GM15510 (cell line): Measurements from ENCODE around the gene DOCK1.

Experiments used
- POLR2A ChIP-seq: IDR thresholded peaks from 3 replicates; pipeline ENCODE4 v1.6.1; 2011; ENCODE audit warnings: borderline replicate concordance; ENCODE audit not compliant: insufficient read length; ENCODE audit errors: extremely low read depth

The DOCK1 gene

DNA sequence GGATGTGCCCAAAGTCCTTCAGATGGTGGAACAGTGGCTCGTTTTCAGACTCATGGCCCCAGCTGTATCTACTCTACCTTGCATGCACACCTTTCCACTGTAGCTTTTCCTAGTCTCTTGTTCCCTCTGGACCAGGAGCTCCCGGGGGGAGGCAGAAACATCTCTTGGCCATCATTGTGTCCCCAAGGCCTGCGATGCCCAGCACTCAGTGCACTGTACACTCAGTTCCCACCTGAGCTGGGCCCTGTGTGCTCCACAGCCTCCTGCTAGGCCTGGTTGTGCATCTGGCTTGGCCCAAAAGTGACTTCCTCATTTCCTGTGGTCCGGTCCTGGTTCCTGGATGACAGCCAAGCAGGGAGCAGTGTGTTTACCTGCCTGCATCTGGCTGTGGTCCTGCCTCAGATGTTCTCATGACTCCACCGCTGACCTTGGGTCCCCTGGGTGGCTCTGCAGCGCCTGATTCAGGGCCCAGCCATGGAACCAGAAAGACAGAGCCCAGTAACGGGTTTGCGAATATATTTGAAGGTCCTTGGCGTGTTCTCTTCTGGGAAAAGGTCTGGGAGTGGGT, 9.9 kb upstream of the DOCK1 start:
- TF ChIP-seq POLR2A = no peak

DNA sequence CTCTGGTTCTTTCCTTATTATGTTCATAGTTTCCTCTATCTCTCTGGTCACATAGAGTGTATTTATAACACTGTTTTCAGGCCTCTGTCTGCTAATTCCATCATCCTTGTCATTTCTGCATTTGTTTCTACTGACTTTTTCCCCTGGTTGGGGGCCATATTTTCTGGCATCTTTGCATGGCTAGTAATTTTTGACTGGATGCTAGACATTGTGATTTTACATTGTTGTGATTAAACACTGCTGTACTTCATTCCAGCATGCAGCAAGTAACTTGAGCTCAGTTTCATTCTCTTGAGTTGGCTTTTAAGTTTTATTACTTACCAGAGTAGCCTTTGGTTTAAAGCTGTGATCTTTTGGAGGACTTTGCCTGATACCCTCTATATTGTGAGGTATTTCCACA, 6.8 kb upstream of the DOCK1 start:
- TF ChIP-seq POLR2A = no peak

- TF ChIP-seq POLR2A = no peak
These were observed 3.1 kb upstream of the DOCK1 start for GRCh38 chr10:126902157-126902556.

DNA sequence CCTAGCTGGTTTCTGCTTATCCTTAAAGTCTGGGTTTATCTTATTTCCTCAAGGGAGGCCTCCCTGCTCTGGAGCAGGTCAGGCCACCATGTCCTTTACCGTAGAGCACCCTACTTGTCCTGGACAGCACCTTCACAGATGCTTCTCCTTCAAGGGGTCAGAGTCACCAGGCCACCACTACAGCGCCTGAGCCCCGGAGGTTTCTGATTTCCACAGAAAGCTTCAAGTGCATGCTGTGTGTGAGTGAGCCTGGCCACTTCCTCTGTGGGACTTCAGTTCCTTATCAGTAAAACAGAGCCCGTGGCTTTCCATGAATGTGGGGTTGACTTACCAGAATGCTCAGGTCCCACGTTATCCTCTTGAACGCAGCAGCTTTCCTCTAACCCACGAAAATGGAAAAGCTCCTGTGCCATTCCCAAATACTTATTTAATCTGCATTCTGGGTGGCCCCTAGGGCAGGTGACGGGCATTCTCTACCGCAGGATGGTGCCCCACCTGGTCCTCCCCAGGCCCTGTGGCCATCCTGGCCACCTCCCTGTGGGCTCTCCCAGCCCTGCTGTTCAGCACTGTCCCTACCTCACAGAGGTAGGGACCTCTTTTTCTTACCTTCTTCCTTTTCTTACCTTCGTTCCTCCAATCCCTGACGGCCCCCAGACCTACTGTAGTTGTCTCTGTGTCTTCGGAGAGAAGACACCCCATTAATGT, 1.4 kb upstream of the DOCK1 start:
- no peak for TF ChIP-seq POLR2A

- no peak for TF ChIP-seq POLR2A
These were observed 761 bp upstream of the DOCK1 start for GRCh38 chr10:126904516-126904817.

- no peak for TF ChIP-seq POLR2A
These were observed 812 bp downstream of the DOCK1 start for GRCh38 chr10:126905776-126906703.

- no peak for TF ChIP-seq POLR2A
These were observed 1.6 kb downstream of the DOCK1 start for GRCh38 chr10:126906704-126907422.

GRCh38 chr10:126907423-126907970, 2.3 kb downstream of the DOCK1 start:
- no peak for TF ChIP-seq POLR2A

- TF ChIP-seq POLR2A = no peak
These were observed 3.0 kb downstream of the DOCK1 start for GRCh38 chr10:126908225-126908624.

- TF ChIP-seq POLR2A = no peak
These were observed 3.5 kb downstream of the DOCK1 start for GRCh38 chr10:126908729-126909128.

- no peak for TF ChIP-seq POLR2A
These were observed 3.9 kb downstream of the DOCK1 start for GRCh38 chr10:126909147-126909546.

DNA sequence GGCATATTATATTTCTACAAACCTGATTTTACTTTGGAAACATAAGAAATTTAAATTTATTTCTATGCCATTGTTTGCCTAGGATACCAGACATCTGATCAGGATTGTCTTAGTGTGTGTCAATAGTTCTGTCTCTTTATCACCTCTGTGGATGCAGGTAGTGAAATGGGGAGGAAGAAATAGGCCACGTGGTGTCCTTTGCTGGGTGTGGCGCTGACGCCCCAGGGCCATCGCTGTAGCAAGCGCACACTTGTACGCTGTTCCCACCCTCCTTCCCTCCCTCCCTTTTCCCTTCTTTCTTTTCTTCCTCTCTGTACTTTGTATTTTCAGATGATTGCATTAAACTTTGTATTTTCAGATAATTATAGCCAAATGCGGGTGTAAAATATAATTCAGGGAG, 5.0 kb downstream of the DOCK1 start:
- no peak for TF ChIP-seq POLR2A

DNA sequence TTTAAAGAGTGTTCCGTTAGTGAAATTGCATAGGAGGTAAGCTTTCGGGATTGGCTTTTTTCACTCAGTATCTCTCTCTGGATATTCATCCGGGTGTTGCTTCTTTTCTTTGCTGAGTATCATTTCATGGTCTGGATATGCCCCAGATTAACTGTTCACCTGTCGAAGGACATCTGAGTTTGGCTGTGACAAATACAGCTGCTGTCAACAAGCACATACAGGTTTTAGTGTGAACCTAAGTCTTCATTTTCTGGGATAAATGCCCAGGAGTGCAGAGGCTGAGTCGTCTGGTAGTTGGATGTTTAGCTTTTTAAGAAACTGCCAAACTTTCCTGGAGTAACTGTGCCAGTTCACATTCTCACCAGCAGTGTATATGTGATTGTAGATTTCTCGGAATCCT, 5.6 kb downstream of the DOCK1 start:
- TF ChIP-seq POLR2A = no peak

DNA sequence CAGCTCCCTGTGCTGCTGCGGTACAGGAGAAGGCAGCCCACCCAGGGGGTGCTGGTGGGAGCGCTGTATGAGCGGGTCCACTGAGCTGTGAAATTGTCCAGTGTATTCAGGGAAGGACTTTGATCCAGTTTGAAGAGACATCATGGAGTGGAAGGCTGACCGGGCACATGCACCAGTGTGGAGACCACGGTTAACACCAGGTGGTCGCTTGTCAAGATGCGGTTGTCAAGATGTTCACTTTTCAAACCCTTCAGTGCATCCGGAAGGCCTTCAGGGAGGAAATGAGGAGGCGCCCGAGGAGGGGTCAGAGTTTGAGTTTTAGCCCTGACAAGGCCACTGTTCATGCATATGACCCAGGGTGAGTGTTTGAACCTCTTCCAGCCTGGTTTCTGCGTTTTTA, 6.1 kb downstream of the DOCK1 start:
- no peak for TF ChIP-seq POLR2A

GRCh38 chr10:126913316-126913715, 8.1 kb downstream of the DOCK1 start:
- TF ChIP-seq POLR2A = no peak

- TF ChIP-seq POLR2A = no peak
These were observed 9.3 kb downstream of the DOCK1 start for GRCh38 chr10:126914561-126914960.

- no peak for TF ChIP-seq POLR2A
These were observed 12.1 kb downstream of the DOCK1 start for GRCh38 chr10:126917375-126917774.
